ENCODE measurements around the gene NNT.

The NNT gene

DNA sequence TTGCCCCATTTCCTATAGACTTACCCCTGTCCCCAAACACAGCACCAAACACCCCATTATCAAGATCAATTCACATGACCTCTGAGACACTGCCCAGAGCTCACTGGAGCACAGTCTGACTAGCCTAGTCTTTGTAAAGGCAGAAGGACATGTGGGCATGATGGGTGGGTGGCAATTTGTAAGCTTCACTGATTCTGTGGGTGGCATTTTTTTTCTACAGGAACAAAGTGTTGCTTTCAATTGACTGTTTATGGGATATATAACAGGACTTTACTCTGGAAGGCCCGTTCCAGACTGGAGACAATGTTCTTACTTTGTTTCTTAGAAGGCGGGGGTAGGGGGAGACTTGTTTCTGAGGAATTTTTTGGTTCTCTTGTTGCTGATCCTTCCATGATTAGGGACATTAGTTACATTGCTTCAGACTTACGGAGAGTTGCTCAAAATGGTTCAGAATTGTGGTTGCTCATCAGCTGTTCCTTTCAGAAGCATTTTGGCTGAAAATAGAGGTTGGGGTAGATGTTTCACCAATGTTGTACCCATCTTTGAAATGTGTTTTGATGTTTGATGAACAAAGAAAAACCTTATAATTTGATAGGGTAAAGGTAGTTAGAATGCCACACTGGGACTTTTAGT, 20.2 kb downstream of the NNT start:
- H2AFZ ChIP-seq (ENCODE audit: low read depth, low read length) = no peak overlapping the region
- no peak overlapping the region for H3K4me2 ChIP-seq (ENCODE audit: insufficient read depth, low read length)
- no peaks in the 10 kb centered on the region for H3K27me3 ChIP-seq (ENCODE audit: insufficient read depth, low read length, poor library complexity)
- no peaks in the 10 kb centered on the region for H3K4me1 ChIP-seq (ENCODE audit: insufficient read depth, low read length)
- no peak overlapping the region for H3K27ac ChIP-seq (ENCODE audit: low read length)
- no peak overlapping the region for H3K9ac ChIP-seq (ENCODE audit: low read depth, low read length)
- no peak for TF ChIP-seq EZH2 (IDR thresholded peaks at IDR 0.05; ENCODE audit: borderline replicate concordance, low read depth, low read length, severe bottlenecking)
- TF ChIP-seq, protein P1, sequence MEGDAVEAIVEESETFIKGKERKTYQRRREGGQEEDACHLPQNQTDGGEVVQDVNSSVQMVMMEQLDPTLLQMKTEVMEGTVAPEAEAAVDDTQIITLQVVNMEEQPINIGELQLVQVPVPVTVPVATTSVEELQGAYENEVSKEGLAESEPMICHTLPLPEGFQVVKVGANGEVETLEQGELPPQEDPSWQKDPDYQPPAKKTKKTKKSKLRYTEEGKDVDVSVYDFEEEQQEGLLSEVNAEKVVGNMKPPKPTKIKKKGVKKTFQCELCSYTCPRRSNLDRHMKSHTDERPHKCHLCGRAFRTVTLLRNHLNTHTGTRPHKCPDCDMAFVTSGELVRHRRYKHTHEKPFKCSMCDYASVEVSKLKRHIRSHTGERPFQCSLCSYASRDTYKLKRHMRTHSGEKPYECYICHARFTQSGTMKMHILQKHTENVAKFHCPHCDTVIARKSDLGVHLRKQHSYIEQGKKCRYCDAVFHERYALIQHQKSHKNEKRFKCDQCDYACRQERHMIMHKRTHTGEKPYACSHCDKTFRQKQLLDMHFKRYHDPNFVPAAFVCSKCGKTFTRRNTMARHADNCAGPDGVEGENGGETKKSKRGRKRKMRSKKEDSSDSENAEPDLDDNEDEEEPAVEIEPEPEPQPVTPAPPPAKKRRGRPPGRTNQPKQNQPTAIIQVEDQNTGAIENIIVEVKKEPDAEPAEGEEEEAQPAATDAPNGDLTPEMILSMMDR (IDR thresholded peaks at IDR 0.05; ENCODE audit: borderline replicate concordance, extremely low read depth, low read length, poor library complexity, severe bottlenecking) = no peak
- DNase-seq (no peak), ATAC-seq (ENCODE audit: insufficient read depth, low read depth) (no peak)
- H4K20me1 ChIP-seq (ENCODE audit: insufficient read depth, low read length) = peaks cover 3% of the 10 kb centered on the region
- H3K36me3 ChIP-seq (ENCODE audit: insufficient read depth, low read length) = peaks cover 54% of the 10 kb centered on the region
- H3K79me2 ChIP-seq (ENCODE audit: insufficient read depth, low read length) = peaks cover 7% of the 10 kb centered on the region; the same call in 1 of the 2 replicates
- H3K4me3 ChIP-seq (ENCODE audit: low read depth in 1 of 2, low read length in 2 of 2) = no peak overlapping the region
- H3K9me3 ChIP-seq (ENCODE audit: insufficient read depth, low read length, severe bottlenecking) = no peaks in the 10 kb centered on the region

DNA sequence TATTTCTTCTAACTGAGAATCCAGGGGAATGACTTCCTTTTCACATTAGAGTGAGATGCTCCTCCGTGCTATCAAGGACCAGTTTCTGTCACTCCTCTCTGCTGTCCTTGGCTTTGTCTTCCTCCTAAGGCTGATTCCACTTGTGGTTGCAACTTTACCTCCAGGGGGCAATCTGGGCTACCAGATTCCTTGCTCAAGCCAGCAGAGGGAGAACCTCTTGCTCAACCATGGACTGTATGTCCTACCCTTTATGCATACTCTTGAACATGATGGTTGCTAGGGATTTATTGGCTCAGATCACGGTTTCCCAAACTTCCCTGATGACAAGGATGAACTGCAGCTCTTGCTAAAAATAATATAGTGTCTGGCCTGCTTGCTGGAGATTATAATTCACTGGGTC, 24.0 kb downstream of the NNT start:
- DNase-seq (peak; percentile 35), ATAC-seq (ENCODE audit: insufficient read depth, low read depth) (peak; percentile 73)
- H3K79me2 ChIP-seq (ENCODE audit: insufficient read depth, low read length) = peaks cover 10% of the 10 kb centered on the region; the same call in 1 of the 2 replicates

DNA sequence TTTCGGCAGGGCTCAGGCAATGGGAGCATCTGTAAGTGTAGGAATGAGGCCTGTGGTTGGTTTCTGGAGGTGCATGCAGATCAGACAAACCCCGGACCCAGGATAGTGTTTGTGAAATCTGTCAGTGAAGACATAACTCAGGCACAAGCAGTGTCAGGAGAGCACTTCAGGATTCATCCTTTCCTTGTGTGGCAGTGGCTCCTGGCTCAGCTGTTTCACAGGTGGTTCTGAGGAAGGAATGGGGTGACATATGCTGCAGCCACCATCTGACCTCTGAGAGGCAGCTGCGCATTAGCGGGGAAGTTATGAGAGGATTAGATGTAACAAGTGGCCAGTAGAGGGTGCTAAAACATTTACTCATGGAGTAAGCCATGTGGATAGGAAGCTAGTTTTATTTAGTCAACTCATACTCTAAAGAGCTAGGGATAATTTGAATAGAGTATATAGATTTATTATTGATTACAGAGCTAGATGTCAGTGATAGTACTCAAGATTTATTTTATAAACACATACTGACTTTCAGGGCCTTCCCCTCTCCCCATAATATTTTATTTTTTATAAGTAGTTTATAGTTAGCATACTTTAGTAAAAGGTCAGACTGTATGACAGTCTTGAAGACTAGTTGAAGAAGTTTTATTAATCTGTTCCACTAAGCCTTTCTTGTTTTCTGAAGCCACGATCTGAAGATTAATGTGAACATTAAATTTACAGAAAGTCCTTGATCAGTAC, 28.4 kb downstream of the NNT start:
- Histone ChIP-seq H3K27ac (ENCODE audit: low read length) (no peak overlapping the region), H3K4me3 (ENCODE audit: low read depth in 1 of 2, low read length in 2 of 2) (no peak overlapping the region), H3K4me1 (ENCODE audit: insufficient read depth, low read length) (no peaks in the 10 kb centered on the region), H3K27me3 (ENCODE audit: insufficient read depth, low read length, poor library complexity) (no peaks in the 10 kb centered on the region), H2AFZ (ENCODE audit: low read depth, low read length) (no peak overlapping the region), H4K20me1 (ENCODE audit: insufficient read depth, low read length) (peaks cover 6% of the 10 kb centered on the region), H3K36me3 (ENCODE audit: insufficient read depth, low read length) (peaks cover 76% of the 10 kb centered on the region), H3K9me3 (ENCODE audit: insufficient read depth, low read length, severe bottlenecking) (no peaks in the 10 kb centered on the region), H3K79me2 (ENCODE audit: insufficient read depth, low read length) (peaks cover 17% of the 10 kb centered on the region; the same call in 1 of the 2 replicates), H3K4me2 (ENCODE audit: insufficient read depth, low read length) (no peak overlapping the region), H3K9ac (ENCODE audit: low read depth, low read length) (no peak overlapping the region)
- TF ChIP-seq EZH2 (IDR thresholded peaks at IDR 0.05; ENCODE audit: borderline replicate concordance, low read depth, low read length, severe bottlenecking) = no peak
- TF ChIP-seq, protein P1 (IDR thresholded peaks at IDR 0.05; ENCODE audit: borderline replicate concordance, extremely low read depth, low read length, poor library complexity, severe bottlenecking) = peak; percentile 77
- ATAC-seq (ENCODE audit: insufficient read depth, low read depth) (peak; percentile 93), DNase-seq (peak; percentile 44)

More for the DNA sequence above, 24.0 kb downstream of the NNT start:
- H4K20me1 ChIP-seq (ENCODE audit: insufficient read depth, low read length) = peaks cover 3% of the 10 kb centered on the region
- H3K9ac ChIP-seq (ENCODE audit: low read depth, low read length) = no peak overlapping the region
- no peaks in the 10 kb centered on the region for H3K27me3 ChIP-seq (ENCODE audit: insufficient read depth, low read length, poor library complexity)
- no peak overlapping the region for H3K4me3 ChIP-seq (ENCODE audit: low read depth in 1 of 2, low read length in 2 of 2)
- peaks cover 58% of the 10 kb centered on the region for H3K36me3 ChIP-seq (ENCODE audit: insufficient read depth, low read length)
- H3K4me2 ChIP-seq (ENCODE audit: insufficient read depth, low read length) = no peak overlapping the region
- no peak overlapping the region for H2AFZ ChIP-seq (ENCODE audit: low read depth, low read length)
- no peaks in the 10 kb centered on the region for H3K4me1 ChIP-seq (ENCODE audit: insufficient read depth, low read length)
- TF ChIP-seq EZH2 (IDR thresholded peaks at IDR 0.05; ENCODE audit: borderline replicate concordance, low read depth, low read length, severe bottlenecking) = no peak
- TF ChIP-seq, protein P1 (IDR thresholded peaks at IDR 0.05; ENCODE audit: borderline replicate concordance, extremely low read depth, low read length, poor library complexity, severe bottlenecking) = peak; percentile 67
- H3K9me3 ChIP-seq (ENCODE audit: insufficient read depth, low read length, severe bottlenecking) = no peaks in the 10 kb centered on the region
- no peak overlapping the region for H3K27ac ChIP-seq (ENCODE audit: low read length)

Measured in DND-41 (cell line).